C4-2B (cell line): ENCODE results near the gene VIM.

Experiments used
- H3K27ac ChIP-seq: fragments of 450-650 bp; 2 replicates; pipeline ENCODE4 v1.5.1; 2017
- CTCF ChIP-seq: fragments of 450-650 bp; conservative IDR thresholded peaks from 2 replicates; pipeline ENCODE4 v1.5.1; 2017; ENCODE audit warnings: mild to moderate bottlenecking
- ZFX ChIP-seq: fragments of 450-650 bp; IDR thresholded peaks from 2 replicates; pipeline ENCODE4 v1.6.1; 2017

Gene VIM

GRCh38 chr10:17228091-17229015 lies at the start of gene VIM:
VIM (plus strand) TSS chr10:17228241; CDS start chr10:17229423, 1,182 bp downstream.
- no peak within 1 kb of the TSS for H3K27ac ChIP-seq
- TF ChIP-seq ZFX (no peak), CTCF (no peak)

- no peak for TF ChIP-seq ZFX
- TF ChIP-seq CTCF, result no peak
- H3K27ac ChIP-seq, result no peak overlapping the region
Measured at GRCh38 chr10:17179002-17179401, 49.0 kb upstream of the VIM start.

- TF ChIP-seq ZFX (no peak), CTCF (no peak)
- no peak overlapping the region for H3K27ac ChIP-seq
Measured at GRCh38 chr10:17181110-17181509, 46.9 kb upstream of the VIM start.

- TF ChIP-seq CTCF (no peak), ZFX (no peak)
Measured at GRCh38 chr10:17181751-17182150, 46.3 kb upstream of the VIM start.

GRCh38 chr10:17183110-17183509 lies 44.9 kb upstream of the VIM start:
- H3K27ac ChIP-seq, result no peak overlapping the region
- TF ChIP-seq CTCF (peak; percentile 29), ZFX (no peak)

More at GRCh38 chr10:17181751-17182150, 46.3 kb upstream of the VIM start:
- no peak overlapping the region for H3K27ac ChIP-seq

- no peak overlapping the region for H3K27ac ChIP-seq
- TF ChIP-seq ZFX (no peak), CTCF (no peak)
Measured at GRCh38 chr10:17185873-17186272, 42.2 kb upstream of the VIM start.

- H3K27ac ChIP-seq, result no peak overlapping the region
- TF ChIP-seq CTCF (no peak), ZFX (no peak)
Measured at GRCh38 chr10:17188644-17189172, 39.3 kb upstream of the VIM start.
